HG03039 (cell line): ENCODE data around the gene UACA.
"Not testable (repeated sequence)": the region's sequence is repeated elsewhere in the genome, so short reads cannot be mapped to it uniquely, and the experiment has no call there.

ENCODE experiments used
- ATAC-seq: cut with Tn5 transposase; IDR thresholded peaks from one replicate; pipeline ENCODE4 v1.9.1; 2021; ENCODE audit warnings: mild to moderate bottlenecking, moderate library complexity; ENCODE audit not compliant: unreplicated experiment

UACA gene

DNA sequence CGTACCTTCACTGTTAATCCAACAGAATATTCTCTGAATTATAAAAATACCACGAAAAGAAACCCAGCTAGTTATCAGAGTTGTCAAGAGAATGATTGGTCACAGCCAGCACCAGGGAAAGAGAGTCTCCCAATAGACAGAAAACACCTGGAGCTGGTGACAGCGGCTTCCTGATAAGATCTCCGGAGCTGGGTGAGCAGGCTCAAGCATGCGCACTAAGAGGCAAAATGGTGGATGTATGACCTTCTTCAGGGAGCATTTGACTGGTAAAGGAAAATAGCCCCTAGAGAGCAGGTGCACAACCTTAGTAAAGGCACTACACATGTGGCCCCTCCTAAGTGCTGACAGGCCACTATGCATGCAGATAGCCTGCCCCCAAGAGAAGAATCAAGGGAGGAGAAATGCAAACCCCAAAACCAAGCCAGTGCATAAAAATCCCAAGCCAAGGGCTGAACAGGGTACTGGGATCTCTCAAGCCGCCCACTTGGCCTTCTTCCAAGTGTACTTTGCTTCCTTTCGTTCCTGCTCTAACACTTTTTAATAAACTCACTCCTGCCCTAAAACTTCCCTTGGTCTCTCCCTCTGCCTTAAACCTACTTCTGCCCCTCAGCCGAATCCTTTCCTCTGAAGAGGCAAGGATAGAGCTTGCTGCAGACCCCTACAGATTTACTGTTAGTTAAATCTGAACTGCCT, 93.2 kb downstream of the UACA start:
- ATAC-seq: no peak

DNA sequence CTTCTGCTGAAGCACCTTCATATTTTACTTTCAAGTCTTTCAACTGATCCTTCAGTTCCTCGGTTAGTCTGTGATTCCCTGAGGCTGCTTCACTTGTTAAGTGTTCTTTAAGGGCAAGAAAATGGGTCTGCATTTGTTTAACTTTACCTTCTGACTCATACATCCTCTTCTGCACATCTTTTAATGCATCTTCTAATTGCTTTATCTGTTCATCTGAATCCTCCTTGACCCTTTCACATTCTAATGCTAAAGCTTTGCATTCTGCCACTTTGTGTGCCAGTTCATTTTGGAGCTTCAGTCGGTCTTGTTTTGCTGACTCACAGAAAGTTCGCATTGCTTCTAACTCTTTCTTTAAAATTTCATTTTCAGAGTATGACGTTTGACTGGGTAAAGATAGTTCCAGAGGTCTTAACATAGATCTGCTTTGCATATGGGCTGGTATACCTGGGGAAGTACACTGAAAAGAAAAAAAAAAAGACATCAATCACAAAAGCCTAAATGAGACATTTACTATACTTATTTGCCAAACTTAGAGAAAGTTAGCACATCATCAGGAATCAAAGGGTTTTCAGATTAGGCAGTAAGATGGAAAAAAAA, 94.3 kb downstream of the UACA start:
- peak; percentile 52 for ATAC-seq

DNA sequence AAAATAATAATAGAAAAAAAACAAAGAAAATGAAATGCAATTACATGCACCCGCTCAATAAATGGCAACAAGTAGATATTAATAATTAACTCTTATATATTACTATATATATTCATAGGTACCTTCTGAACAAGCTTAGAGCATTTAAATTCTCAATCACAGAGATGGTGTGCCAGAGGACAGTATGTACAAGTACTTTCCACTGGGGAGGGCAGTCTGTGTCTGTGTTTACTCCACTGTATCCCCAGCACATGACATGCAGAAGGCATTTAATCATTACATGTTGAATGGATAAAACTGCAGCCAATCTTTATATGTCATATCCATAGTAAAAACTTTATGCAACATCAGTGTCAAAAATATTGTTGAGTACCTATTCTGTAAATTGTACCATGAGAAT, 97.8 kb downstream of the UACA start:
- ATAC-seq: no peak

DNA sequence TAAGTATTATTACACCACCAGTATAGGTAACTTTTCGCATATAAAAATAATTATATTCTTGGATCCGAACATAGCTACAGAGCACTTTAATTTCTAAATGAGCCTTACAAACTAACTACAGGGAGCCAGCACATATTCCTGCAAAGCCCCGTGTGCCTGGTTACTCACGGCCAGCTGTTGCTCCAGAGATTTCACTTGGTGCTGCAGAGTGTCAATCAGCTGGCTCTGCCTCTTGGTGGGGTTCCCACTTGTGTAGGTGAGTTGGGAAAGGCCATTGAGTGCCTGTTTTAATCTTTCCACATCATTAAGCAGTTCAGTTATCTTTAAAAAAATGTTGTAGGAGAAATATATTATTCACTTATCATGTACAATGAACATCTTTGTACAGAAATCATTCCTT, 98.9 kb downstream of the UACA start:
- ATAC-seq: no peak

DNA sequence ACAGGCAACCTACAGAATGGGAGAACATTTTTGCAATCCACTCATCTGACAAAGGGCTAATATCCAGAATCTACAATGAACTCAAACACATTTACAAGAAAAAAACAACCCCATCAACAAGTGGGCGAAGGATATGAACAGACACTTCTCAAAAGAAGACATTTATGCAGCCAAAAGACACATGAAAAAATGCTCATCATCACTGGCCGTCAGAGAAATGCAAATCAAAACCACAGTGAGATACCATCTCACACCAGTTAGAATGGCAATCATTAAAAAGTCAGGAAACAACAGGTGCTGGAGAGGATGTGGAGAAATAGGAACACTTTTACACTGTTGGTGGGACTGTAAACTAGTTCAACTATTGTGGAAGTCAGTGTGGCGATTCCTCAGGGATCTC, 100.3 kb downstream of the UACA start:
- ATAC-seq: not testable (repeated sequence)

DNA sequence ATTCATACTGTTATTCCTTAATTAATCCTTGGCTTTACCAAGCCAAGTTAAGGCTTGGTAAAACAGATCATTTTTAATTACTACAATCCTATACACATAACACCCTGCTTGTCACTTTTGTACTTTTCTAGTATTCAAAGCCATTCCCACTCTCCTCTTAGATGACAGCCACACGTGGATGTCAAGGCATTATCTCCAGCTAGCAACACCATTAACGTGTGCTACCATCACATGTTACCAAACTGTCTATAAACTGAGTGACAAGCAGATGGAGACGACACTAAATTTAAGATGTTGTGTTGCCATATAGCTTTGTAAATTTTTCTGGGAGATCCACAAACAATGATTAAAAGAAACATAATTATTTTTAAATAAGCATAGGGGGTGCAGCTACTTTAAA, 103.7 kb downstream of the UACA start:
- no peak for ATAC-seq

DNA sequence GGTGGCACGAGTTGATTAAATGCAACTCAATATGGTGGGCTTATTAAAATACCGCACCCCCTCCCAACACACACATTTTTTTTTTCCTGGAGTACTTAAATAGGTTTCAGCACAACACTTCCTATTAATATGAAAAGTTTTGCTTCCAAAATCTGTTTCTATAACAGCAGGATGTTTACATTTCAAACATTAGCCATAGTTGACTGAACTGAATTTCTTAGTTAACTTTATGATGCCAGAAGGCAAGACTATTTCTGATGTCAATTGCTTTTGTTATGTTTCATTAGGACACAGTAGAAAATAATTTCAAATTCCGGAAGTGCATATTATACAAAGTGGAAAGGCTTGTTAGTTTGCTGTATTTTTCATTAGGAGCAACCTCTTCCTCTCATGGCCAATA, 104.7 kb downstream of the UACA start:
- no peak for ATAC-seq

DNA sequence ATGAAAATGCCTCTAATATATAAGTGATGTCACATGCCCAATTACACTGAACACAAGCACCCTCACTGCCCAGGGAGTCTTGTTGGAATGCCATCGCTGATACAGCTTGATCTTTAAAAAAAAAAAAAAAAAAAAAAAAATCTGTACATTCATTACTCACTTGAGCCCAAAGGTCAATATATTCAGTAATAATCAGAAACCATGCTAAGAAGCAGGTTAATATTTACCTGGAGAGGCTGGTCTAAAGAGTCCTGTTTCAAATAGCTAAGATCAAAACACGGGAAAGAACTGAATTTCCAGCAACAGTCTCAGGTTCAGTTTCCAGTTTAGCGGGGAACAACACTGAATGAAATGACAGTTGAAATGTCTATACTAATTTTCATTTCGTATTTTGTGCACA, 109.9 kb downstream of the UACA start:
- no peak for ATAC-seq

DNA sequence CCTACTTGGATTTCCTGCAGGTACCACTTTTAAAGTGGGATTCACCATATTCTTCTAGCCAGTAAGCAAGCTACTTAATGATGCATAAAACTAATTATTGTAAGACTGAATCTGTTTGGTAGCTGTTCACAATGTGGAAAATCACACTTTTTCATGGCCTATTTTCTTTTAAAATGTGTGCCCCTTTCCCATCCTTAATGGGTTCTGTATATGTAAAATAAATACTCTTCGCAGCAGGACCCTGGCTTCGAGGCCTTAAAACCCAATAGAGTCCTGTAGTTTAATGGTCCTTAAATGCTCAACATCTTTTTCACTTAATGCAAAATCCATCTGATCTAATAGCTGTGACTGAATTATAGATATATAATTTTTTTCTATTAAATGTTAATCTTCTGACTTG, 111.0 kb downstream of the UACA start:
- ATAC-seq: no peak

DNA sequence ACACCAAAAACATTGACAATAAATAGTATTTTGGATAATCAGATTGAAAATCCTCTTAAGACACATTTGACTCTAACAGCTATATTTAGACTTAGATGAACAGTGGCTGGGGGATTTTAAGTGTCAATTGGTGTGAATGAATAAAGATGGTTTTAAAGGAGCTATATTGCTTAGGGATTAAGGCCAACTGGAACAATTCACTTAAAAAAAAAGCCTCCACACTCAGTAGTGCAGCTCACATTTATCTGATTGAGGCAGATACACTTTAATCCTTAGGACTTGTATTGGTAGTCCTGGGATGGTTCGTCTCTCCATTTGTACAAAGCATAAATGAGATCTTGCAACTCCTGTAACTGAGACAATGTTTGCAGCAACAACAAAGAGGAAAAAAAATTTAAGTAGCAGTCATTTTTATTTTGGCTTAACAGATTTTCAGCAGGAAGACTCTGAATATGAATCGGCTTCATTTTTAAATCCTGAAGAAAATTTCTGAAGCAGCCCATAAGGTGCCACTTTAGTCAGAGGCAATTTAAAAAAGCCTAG, 112.0 kb downstream of the UACA start:
- no peak for ATAC-seq

DNA sequence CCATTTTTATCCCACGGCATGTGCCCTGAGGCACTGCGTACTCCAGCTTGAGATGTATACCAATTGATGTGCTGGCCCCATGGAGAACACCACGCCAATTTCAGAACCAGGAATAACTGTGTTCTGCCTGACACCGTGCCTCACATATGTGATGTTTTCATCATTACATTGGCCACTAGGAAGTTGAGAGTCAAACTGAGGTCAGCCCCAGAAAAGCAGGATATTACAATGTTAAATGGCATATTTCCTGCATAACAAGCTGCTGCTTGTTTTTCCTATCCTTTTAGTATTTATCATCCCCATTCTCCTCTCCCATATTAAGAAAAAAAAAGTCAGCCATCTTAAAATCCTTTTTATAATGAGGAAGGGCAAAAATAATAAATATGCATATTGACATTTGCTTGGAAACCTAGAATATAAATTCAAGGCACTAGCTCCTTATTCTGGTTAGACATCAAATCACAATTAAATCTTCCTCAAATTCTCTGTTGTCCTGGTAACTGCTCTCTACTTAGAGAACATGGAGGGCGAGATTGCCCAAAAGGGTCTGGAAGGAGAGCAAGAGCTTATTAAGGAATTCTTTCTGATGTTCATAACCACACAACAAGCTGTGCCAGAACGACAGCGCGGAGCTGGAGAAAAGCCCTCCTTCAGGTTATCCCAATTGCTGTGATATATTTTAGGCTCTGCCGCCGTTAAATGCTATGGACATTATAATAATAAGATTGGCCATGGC, 112.6 kb downstream of the UACA start:
- no peak for ATAC-seq

DNA sequence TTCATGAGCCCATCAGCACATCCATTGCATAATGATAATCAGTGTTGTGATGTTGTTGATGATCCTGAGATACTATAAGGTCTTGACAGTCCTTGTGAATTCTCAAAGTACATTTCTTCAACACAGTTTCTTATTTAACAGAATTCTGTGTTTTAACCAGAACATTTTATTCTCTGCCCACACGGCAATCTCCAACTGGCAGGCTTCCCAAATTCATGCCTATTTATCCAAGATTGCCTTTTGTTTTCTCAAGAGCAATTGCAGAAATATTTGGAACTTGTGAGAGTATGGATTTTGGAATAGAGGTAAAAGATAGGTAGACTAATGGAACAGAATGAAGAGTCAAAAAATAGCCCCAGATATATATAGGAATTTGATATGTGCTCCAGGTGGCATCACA, 116.0 kb downstream of the UACA start:
- ATAC-seq: no peak

DNA sequence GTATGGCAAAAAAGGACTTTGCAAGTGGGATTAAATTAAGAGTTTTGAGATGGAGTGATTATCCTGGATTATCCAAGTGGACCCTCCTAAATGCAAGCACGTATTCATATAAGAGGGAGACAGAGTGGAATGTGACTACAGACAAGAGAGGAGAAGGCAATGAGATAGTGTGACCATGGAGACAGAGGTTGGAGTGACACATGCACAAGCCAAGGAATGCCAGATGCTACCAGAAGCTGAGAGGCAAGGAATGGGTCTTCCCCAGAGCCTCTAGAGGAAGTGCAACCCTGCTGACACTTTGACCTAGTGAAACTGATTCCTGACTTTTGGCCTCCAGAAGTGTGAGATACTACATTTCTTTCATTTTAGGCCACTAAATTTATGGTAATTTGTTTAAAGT, 117.2 kb downstream of the UACA start:
- no peak for ATAC-seq

DNA sequence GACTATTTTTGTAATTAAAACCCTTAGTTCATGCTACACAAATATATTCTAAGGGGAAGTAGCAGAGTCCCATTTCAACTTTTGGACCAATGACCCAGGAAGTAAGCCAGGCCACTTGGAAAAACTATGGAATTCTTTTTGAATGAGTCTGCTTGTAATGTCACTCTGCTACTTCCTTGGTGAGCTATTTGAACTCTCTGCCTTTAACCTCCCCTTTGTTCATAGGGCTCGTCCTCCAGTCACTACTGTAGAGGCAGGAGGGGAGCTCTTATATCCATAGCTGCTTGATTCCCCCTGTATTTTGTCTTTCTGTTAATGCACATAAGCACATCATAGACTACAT, 119.6 kb downstream of the UACA start:
- ATAC-seq: no peak

DNA sequence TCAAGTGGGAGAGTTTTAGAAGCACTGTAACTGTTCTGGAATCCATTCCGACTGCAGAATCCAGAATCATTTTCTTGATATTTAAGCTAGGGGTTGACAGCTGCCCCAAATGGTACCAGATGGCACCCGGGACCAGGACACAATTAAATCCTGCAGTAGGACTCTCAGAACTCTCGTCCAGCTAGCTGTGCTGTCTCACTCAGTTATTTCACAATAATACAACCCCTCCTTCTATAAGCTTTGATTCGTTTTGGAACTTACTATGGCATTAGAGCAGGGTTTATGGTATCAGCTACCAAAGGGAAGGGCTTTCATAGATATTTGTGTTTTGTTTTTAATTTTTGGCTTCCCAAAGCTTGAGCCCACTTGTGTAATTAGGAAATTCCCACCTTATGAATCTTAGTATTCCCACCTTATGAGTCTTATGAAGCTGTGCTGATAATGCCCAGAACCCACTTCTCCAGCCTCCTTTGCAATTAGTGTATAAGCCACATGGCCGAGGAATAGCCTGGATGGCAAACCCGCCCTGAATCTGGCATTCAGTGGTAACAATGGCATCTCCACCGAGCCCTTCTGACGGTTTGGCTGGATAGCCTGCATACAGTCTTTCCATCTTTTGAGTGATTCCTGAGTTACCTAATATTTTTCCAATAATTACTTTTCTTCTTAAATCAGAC, 120.1 kb downstream of the UACA start:
- ATAC-seq: no peak

DNA sequence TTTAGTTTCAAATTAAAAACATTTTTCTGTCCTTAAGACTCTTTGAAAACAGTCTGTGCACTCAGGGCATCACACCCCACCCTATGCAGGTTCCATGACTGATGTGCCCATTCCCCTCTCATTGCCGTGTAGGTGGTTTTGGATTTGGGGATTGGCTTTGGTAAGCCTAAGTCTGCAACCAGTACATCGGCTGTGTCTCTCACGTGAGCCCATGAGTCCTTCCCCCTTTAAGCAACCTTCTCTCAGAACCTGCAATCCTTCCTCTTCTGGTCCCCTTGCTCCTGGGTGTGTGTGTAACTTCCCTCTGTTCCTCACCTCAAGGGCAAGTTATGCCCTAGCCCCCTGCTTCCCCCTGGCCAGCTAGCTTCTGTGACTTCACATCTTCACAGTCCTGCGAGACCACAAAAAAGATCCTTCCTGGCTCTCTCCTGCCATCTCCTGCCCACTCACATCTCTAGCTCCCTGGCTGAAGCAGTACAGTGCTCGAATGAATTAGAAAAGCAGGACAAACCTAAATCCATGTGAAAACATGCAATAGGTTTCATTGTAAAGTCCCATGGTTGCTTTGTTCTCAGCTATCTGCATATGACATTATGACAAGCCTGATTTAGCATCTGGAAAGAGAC, 126.7 kb downstream of the UACA start:
- no peak for ATAC-seq

DNA sequence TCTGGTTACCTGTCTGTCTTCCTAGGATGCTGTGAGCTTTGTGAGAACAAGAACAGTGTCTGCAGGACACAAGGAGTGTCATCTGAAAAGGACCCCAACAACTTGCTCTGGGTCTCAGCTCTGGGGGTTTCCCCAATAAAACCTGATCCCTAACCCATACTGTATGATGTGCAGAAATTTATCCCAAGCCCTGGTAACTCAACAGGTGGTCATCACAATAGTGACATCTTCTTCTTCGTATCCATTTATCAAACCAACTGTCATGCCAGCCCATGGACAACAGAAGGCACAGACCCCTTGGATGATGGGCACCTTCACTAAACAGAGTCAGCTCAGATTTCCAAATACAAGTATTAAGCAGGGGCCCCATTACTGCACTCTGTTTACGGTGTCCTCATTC, 127.5 kb downstream of the UACA start:
- no peak for ATAC-seq

DNA sequence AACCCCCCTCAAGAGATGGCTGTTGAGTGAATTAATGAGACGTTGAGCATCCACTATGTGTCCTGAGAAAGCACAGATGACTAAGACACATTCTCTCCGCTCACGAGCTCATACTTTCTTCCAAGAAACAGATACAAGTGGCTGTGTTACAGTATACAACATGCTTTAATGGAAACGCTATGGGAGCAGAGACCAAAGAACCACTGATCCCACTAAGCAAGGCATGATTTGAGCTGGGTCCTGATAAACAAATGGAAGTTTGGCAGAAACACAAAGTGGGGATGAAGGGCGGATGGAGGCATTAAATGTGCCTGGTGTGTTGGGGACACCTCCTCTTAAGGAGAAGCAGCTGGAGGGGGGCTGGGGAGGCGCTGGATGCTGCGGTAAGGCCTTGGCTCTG, 129.4 kb downstream of the UACA start:
- no peak for ATAC-seq

DNA sequence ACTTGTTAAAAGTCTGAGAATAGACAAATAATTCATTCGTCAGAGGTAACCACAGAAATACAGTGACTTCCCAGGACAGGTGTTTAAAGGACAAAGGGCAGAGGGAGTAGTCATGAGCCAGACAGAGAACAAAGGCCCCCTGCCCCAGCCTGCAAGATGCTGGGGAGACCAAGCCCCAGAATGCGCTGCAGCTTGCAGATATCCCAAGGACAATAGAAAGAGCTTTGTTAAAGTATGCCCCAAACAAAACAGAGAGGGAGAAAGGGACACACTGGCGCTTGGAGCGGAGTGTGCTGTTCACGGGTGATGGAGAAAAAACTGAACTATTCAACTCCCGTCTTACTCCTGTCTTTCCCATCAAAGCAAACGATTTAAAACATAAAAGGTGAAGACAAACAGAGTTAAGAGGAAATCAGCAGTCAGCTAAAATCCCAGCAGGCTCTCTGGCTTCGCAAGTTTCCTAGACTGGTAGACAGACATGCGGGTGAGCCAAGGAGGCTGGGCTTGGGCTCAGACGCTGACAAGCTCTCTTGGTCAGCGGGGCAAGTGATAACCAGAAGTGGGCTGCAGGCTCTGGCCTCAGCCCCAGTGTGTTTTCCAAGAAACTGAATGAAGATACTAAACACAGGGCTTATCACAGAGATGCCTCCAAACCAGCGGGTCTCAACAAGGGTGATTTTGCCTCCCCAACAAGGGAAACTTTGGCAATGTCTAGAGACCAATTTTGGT, 130.1 kb downstream of the UACA start:
- ATAC-seq: no peak

DNA sequence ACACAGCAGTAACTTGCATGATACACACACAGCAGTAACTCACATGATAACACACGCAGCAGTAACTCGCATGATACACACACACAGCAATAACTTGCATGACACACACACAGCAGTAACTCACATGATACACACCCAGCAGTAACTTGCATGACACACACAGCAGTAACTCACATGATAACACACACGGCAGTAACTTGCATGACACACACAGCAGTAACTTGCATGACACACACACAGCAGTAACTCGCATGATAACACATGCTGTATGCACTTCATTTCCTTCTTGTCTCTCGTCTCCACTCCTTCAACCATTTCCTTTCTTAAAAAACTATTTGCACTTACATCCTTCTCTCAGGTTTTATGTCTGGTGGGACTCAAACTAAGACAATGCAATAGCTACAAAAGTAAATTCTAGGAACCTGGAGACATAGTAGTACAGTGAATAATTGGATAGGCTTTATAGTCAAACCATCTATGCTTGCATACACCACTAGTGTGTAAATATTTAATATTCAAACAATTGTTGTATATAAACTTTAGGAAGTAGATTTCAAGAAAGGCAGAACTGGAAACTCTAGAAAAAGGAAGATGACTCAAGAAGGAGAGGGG, 130.8 kb downstream of the UACA start:
- ATAC-seq: no peak
